SKM-1 (cell line): ENCODE data around the gene NLGN2.

Experiments used
- DNase-seq: peaks from one replicate; lab custom pipeline; 2025; ENCODE audit not compliant: unreplicated experiment; lab: John Stamatoyannopoulos, UW

NLGN2 gene

DNA sequence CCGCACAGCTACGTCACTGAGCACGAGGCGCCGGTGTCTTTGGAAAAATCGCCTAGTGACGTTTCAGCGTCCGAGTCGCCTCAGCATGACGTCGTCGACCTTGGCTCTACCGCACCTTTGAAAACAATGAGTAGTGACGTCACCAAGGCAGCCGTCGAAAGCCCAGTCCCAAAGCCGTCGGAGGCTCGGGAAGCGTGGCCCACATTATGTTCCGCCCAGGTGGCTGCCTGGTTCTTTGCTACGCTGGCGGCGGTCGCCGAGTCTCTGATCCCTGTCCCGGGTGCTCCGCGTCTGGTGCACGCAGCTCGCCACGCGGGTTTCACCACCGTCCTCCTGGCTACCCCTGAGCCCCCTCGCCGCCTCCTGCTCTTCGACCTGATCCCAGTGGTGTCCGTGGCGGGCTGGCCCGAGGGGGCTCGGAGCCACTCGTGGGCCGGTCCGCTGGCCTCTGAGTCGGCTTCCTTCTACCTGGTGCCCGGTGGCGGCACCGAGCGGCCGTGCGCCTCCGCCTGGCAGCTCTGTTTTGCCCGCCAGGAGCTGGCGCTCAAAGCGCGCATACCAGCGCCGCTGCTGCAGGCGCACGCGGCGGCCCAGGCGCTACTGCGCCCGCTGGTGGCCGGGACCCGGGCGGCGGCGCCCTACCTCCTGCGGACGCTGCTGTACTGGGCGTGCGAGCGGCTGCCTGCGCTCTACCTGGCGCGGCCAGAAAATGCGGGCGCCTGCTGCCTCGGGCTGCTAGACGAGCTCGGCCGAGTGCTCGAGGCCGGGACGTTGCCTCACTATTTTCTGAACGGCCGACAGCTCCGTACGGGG lies 29.1 kb downstream of the NLGN2 start:
- peak; percentile 4 for DNase-seq

DNA sequence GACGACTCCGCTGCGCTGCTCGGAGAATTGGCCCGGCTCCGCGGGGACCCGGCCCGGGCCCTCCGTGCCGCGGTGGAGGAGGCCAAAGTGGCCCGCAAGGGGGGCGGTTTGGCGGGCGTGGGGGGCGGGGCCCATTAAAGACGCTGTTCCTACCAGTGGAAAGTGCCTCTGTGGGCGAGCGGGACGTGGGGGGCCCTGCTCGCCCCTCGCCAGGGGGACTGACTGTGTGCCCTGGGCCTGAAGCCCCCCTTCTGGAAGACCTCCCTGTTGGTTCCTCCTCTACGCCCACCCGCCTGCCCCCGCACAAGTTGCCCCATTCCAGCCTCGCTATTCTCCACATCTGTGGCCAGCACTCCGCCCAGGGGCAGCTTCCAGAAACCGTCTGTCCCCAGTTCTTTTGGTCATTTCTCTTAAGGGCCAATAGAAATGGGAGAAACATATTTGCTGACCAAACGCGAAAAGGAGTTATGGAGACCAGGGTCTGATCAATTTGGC lies 29.8 kb downstream of the NLGN2 start:
- DNase-seq, result no peak

DNA sequence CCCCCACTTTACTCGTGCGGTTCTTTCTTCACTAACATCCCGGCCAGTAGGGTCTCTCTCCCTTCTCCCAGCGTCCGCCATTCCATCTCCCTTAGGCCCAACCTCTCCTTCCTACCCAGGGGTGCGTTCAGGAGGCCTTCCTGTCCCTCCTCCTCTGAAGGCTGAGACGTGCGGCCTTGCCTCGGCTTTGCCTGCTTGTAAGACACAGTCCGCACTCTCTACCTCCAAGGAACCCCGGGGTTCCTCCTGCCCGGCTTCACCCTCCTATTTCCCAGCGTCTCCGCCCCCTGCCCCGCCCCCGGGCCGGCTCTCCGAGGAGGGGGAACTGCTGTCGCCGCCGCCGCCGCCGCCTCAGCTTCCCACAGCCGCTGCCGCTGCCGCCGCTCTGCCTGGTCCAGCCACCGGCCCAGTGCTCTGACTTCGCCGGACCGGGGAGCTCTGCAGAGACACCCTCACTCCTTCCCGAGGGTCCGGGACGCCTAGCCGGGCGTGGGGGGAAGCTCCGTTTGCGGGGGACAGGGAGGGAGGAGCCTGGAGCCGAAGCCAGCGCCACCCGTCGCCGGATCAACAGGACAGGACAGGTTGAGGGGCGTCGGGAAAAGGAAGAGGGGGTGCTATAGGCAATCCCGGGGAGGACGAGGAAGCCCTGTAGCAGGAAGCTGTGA lies 30.4 kb downstream of the NLGN2 start:
- DNase-seq, result no peak

DNA sequence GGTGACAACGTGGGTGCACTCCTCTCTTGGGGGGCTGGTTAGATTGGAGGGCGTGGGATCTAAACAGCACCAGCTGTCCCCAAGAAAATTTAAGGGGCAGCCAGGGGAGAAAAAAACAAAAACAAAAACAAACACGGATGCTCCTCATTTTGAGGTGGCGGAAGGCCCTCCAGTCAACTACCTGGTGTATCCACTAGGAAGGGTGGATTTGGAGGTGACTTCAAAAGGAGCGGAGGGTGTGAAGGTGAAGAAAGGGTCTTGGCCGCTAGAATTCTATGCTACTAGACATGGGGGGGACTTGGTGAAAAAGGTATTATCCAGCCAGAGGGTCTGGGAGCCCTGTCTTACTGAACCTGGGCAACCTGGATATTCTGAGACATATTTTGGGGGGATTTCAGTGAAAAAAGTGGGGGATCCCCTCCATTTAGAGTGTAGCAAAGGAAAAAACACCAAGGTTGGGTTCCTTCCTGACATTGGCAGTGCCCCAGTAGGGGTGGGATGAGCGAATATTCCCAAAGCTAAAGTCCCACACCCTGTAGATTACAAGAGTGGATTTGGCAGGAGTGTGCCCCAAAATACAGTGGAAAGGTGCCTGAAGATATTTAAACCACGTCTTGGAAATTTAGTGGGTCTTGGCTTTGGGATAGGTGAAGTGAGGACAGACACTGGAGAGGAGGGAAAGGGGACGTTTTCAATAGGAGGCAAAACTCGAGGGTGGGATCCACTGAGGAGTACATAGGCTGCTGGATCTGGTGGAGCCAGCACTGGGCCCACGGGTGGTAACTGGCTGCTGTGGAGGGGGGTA lies 31.2 kb downstream of the NLGN2 start:
- DNase-seq, result no peak

DNA sequence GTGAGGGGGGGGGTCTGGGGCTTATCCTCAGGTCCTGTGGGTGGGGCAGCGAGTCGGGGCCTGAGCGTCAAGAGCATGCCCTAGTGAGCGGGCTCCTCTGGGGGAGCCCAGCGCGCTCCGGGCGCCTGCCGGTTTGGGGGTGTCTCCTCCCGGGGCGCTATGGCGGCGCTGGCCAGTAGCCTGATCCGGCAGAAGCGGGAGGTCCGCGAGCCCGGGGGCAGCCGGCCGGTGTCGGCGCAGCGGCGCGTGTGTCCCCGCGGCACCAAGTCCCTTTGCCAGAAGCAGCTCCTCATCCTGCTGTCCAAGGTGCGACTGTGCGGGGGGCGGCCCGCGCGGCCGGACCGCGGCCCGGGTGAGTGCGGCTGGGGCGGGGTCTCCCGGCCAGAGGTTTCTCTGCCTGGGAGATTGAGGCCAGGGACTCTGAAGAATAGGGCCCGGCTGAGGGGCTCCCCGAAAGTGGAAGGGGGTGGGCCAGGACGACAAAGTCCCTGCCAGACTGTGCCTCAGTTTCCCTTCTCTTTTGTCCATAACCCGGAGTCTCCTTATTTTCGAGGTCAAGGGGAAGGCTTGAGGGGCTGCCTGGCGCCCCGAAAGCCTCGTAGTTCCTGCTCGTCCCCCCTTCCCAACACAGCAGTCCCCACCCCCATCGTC lies 31.9 kb downstream of the NLGN2 start, which contains the start of gene FGF11:
FGF11 (plus strand) TSS at position 51 of the 651 bp plus-strand sequence; CDS start at position 160, 109 bp downstream.
- no peak for DNase-seq

DNA sequence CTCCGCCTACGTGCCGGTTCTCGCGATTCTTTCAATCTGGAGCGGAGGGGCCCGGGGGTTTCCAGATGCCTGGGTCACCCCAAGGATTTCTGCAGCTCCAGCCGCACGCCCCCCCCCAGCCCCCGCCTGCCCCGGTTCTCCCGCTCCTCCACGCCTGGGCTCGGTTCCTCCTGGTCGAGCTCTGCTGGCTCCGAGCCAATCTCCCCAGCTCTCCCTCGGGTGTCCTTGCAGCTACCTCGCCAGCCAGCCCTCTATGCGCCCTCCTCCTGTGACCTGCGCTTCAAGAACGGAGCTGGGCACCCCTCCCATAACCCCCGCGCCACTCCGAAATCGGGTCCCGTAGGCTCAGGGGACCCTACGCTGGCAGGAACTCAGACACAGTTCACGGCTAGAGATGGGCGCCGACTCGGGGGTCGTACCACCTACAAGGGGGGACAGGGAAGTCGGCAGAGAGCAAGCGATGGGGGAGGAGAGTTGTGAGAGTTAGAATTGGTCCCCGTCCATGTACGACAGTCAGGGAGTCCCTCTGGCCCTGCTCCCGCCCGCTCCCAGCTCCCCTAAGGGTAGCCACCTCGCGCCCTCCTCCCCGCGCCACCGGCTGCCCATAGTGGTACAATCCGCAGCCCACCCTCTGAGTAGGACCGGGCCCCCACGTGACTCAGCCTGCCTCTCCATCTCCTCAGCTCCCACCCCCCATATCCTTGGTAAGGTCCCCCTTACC lies 32.6 kb downstream of the NLGN2 start:
- no peak for DNase-seq

DNA sequence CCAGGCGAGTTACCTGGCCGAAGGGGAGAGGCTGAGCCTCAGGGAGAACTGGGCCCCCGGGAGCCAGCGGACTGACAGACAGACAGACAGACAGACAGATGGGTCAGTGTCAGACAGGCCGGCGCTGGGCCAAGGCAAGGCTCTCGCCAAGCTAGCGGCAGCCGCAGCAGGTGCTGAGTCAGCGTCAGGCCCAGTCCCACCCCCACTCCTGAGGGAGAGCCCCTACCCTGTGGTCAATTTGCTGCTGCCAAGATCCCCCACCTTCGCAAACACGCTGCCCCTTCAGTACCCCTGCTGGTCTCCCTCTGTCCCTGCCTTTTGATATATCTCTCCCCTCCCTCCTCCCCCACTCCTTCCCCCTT lies 33.2 kb downstream of the NLGN2 start:
- DNase-seq, result no peak

DNA sequence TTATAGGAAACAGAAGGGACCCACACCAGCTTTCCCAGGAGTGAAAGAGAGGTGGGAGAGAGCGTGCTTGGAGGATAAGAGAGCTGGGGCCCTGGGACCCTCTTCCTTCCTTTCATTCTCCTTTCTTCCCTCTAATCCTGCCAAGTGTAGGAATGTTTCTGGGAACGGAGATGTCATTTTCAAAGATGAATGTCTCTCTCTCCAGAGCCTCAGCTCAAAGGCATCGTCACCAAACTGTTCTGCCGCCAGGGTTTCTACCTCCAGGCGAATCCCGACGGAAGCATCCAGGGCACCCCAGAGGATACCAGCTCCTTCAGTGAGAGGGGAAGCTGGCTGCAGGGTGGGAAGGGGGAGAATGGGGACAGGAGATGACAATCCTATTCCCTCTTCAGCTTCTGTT lies 33.6 kb downstream of the NLGN2 start:
- DNase-seq, result no peak

DNA sequence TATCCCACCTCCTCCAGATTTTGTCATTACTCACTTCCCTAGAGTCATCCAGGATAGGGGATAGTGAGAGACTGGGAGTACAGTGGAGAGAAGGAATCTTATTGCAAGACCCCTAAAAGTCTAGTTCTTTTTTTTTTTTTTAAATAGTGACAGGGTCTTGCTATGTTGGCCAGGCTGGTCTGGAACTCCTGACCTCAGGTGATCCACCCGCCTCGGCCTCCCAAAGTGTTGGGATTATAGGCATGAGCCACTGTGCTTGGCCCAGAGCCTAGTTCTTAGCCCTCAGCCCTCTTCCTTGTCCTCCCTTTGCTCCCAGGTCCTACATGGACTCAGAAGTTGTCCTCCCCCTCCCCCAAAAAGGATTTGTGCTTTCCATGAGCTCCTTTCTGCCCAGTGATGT lies 34.5 kb downstream of the NLGN2 start:
- DNase-seq, result no peak

DNA sequence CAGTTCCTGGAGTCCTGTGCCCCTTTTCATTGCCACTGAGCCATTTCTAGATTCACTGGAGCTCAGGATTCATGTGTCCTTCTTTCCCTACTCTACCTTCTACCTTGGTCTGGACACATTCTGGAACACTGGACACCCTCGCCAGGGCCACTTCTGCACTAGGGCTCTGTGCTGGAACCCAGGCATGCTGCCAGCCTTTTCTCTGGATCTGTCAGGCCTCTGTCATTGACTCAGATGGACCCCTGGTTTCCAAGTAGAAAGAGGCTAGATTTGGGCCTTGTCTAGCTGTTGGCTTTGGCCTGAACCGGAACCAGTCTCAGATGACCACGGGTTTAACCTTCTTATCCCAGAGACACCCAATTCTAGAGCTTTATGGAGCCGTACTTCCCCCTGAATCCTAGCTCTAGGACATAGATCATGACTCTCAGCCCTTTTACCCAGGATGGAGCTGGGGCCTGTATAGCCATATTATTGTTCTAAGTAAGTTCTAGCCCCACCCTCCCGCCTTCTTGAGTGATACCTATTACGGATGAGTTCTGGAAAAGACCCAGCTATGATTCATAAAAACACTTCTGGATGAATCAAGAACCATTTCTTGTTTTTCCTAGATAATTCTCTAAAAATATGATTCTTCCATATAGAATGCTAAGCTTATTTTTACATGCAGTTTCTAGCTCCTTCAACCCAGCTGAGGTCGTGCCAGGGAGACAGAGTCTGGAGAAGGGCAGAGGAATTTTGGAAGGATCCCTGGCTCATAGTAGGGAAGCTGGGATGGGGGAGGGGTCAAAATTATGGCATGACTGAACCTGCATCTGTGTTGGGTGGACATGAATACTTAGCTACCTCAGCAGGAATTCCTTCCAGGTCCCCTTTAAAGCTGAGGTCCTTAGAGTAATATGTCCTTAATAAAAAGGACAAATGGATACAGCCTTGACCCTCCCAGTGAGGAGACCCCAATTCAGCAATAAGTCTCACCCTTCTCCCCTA lies 36.1 kb downstream of the NLGN2 start:
- no peak for DNase-seq

DNA sequence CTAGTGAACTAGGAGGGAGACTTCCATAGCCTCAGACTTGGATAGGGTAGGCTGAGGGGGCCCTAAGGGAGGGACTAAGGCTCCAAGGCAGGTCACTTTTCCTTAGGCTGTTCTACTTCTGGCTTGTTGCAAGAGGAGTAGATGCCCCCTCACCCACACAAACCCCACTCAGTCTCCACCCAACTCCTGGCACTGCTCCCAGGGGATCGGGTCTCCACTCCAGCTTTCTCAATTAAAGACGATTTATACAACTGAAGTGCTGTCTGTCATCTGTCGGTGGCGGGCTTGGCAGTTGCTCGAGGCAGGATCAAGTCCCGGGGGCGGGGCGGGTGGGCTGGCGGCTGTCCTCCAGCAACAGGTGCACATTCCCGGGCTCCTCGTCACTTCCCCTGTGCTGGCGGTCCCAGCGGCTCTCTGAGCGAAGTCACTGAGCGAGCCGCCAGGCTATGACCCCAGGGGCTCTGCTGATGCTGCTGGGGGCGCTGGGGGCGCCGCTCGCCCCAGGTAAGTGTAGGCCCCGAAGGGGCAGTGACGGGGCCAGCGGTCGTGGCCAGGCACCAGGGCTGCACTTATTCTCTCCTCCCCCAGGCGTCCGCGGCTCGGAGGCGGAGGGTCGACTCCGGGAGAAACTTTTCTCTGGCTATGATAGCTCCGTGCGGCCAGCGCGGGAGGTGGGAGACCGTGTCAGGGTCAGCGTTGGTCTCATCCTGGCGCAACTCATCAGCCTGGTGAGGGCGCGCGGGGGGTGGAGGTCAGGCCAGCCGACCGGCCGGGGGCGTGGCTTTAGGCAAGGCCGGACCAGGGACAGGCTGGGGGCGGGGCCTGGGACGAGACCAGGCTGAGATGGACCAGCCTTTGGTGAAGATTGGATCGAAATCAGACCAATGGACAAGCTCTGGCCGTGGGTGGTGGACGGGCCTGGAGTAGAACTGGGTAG lies 37.3 kb downstream of the NLGN2 start, which contains the start of gene CHRNB1:
CHRNB1 (plus strand) TSS at position 380 of the 937 bp plus-strand sequence; CDS start at position 447, 67 bp downstream.
- DNase-seq, result no peak

DNA sequence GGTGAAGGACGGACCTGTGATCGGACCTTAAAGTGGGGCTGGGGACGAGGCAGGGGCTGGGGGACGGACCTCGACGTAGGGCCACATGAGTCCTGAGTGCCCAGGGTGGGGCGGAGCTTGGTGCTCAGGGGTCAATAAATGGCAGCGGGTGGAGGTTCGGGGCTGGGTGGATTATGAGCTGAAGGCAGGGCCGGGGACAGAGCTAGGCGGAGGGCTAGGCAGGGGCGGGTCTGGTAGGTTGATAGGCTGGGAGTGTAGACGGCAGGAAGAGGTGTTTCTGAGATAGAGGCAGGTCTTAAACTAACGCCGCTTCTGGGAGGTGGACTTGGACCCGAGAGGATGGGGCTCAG lies 37.9 kb downstream of the NLGN2 start:
- no peak for DNase-seq

DNA sequence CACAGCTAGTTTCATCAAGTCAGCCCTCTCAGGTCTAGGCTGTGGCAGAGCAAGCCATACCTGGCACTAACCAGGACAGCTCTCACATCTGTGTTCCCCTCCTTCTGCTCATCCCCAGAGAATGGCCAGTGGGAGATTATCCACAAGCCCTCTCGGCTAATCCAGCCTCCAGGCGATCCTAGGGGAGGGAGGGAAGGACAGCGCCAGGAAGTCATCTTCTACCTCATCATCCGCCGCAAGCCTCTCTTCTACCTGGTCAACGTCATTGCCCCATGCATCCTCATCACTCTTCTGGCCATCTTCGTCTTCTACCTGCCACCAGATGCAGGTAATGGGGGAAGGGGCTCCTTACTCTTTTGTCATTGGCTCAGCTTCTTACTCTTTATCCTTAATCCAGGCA lies 40.8 kb downstream of the NLGN2 start:
- DNase-seq, result no peak

DNA sequence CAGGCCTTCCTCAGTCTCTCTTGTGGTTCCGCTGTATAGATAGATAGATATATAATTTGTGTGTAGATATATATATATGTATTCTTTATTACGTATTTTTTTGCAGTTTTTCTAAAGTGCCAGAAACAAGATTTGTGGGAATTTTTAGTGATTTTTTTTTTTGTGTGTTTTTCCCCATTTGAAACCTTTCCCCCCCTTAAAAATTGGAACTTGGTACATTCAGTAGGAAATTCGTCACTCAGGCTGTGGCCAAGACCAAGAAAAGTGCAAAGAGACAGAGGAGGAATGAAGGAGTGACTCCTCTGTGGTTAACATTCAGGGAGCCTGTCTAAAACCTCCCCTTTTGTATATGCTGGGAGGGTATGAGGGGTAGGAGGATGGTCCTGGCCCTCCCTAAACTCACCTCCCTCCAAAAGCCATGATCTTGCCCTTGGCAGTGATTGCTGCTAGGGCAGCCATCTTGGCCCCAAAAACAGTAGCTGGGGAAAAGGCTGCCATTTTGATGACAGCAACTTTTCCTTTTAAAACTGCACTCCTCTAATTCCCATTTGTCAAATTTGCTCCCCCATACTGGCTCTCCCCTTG lies 52.4 kb downstream of the NLGN2 start:
- no peak for DNase-seq

DNA sequence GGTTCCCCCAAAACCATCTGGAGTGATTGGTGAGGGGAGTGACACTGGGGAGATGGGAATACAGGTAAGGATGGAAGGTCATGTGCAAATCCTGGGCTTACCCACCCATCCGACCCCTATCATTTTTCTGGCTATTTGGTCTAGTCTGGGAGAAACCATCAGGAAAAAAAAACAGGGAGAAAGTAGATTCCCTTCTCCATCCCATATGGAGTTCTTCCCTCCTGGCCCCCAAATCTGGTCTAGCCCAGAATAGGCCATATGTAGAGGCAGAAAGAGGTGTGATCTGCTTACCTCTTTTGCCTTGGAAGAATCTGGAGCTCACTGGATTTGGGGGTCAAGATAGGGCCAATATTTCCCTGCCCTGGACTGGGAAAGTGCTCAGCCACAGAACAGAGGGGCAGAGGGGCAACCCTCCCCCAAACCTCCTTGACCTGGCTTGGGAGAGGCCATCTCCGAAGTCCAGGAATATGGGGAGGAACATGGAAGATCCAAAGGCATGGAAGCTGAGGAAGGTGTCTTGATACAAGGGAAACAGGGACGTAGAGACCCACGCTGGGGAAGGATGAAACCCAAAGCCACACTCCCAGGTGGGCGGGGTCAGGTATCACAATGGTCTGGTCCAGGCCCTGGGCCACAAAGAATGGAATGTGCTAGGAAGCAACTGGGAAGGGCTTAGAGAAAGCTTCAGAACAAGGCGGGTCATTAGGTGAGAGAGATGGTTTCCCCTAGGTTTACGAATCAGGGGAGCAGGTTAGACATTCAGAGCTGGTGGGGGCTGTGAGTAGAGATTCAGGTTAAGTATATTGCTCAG lies 53.4 kb downstream of the NLGN2 start:
- DNase-seq, result no peak

DNA sequence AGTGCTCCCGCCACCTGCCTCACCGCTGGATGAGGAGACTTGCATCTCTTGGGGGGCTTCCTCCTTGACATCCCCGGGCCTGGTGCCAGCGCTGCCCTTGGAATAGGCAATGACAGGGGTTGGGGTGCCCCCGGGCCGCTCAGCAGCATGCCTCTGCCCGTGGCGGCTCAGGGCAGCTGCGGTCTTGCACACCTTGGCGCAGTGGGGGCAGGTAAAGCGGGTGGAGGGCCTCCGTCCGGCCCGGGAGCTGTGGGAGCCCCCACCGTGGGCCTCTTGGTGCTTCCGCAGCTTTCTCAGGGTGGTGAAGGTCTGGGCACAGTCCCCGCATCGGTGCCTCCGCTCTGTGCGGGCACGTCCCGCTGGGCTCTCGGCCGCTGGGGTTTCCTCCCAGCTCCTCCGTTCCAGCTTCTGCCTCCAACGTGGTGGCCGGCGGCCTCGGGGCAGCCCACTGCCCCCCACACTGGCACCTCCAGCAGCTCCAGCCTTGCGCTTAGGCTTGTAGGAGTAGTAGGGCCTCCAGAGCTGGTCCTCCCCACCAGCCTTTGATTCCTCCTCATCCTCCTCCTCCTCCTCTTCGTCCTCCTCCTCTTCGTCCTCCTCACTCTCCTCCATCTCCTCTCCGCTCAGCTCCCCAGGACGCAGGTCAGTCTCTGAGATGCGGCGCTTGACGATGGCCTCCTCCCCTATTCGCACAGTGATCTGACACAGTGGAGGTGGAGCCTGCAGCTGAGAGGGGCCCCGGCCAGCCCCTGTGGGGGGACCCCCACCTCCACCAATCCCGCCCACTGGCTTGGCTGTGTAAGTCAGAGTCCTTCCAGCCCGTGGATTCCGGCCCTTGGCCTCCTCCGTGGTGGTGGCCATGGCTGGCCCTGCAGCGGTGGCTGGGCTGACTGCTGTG lies 55.1 kb downstream of the NLGN2 start:
- DNase-seq, result no peak
